GM23338 (cell line): ENCODE results near the gene PPP1R18.
"Not testable (repeated sequence)": the region's sequence is repeated elsewhere in the genome, so short reads cannot be mapped to it uniquely, and the experiment has no call there.

ENCODE experiments used
- CREB1 ChIP-seq: fragments of 250-450 bp; sonication (Bioruptor Pico); IDR thresholded peaks from 2 replicates; pipeline ENCODE4 v1.5.0; 2020; ENCODE audit warnings: low read depth, mild to moderate bottlenecking, moderate library complexity
- CTCF ChIP-seq, 2 experiments: fragments of 200-600 bp in 1 of 2; sonication (generic) in 1 of 2; conservative IDR thresholded peaks; 2 replicates each; pipeline versions ENCODE4 v1.5.1 to v1.6.1; 2016 to 2017; ENCODE audit warnings: antibody characterized with exemption in 2 of 2, low read depth in 2 of 2, mild to moderate bottlenecking in 2 of 2, moderate library complexity in 1 of 2
- EZH2 ChIP-seq: fragments of 200-600 bp; sonication (generic); IDR thresholded peaks from one replicate; pipeline ENCODE4 v1.8.0; 2017; ENCODE audit warnings: antibody characterized with exemption, mild to moderate bottlenecking, low read depth; ENCODE audit not compliant: unreplicated experiment
- EZH2phosphoT487 ChIP-seq: fragments of 200-600 bp; sonication (generic); IDR thresholded peaks from one replicate; pipeline ENCODE4 v1.8.1; 2018; ENCODE audit warnings: antibody characterized with exemption; ENCODE audit not compliant: unreplicated experiment
- POLR2AphosphoS5 ChIP-seq: IDR thresholded peaks from 2 replicates; pipeline ENCODE4 v1.6.1; 2016; ENCODE audit warnings: antibody characterized with exemption, low read depth
- TF ChIP-seq, protein P1 (sequence below): IDR thresholded peaks from one replicate; pipeline ENCODE4 v1.6.1; 2018; ENCODE audit warnings: antibody characterized with exemption; ENCODE audit not compliant: unreplicated experiment

DNA sequence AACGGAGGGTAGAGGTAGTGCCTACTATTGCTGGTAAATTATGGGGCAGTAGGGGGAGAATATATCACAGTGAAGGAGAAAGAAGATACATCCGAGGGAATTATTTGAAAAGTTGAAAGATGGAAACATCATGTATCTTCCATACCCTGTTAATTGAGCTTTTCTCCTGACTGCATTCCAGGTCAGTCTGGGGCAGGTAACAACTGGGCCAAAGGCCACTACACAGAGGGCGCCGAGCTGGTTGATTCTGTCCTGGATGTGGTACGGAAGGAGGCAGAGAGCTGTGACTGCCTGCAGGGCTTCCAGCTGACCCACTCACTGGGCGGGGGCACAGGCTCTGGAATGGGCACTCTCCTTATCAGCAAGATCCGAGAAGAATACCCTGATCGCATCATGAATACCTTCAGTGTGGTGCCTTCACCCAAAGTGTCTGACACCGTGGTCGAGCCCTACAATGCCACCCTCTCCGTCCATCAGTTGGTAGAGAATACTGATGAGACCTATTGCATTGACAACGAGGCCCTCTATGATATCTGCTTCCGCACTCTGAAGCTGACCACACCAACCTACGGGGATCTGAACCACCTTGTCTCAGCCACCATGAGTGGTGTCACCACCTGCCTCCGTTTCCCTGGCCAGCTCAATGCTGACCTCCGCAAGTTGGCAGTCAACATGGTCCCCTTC, 36.9 kb upstream of the PPP1R18 start:
- TF ChIP-seq POLR2AphosphoS5; CTCF (conservative IDR thresholded peaks at IDR 0.05; ENCODE audit: low read depth in 2 of 2); EZH2; EZH2phosphoT487; CREB1: not testable (repeated sequence)
- TF ChIP-seq, protein P1, sequence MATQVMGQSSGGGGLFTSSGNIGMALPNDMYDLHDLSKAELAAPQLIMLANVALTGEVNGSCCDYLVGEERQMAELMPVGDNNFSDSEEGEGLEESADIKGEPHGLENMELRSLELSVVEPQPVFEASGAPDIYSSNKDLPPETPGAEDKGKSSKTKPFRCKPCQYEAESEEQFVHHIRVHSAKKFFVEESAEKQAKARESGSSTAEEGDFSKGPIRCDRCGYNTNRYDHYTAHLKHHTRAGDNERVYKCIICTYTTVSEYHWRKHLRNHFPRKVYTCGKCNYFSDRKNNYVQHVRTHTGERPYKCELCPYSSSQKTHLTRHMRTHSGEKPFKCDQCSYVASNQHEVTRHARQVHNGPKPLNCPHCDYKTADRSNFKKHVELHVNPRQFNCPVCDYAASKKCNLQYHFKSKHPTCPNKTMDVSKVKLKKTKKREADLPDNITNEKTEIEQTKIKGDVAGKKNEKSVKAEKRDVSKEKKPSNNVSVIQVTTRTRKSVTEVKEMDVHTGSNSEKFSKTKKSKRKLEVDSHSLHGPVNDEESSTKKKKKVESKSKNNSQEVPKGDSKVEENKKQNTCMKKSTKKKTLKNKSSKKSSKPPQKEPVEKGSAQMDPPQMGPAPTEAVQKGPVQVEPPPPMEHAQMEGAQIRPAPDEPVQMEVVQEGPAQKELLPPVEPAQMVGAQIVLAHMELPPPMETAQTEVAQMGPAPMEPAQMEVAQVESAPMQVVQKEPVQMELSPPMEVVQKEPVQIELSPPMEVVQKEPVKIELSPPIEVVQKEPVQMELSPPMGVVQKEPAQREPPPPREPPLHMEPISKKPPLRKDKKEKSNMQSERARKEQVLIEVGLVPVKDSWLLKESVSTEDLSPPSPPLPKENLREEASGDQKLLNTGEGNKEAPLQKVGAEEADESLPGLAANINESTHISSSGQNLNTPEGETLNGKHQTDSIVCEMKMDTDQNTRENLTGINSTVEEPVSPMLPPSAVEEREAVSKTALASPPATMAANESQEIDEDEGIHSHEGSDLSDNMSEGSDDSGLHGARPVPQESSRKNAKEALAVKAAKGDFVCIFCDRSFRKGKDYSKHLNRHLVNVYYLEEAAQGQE: not testable (repeated sequence)
